GM19035 (cell line): Measurements from ENCODE around the gene EDRF1.
"Not testable (repeated sequence)": the region's sequence is repeated elsewhere in the genome, so short reads cannot be mapped to it uniquely, and the experiment has no call there.

Source experiments
- ATAC-seq: cut with Tn5 transposase; IDR thresholded peaks from one replicate; pipeline ENCODE4 v1.9.1; 2021; ENCODE audit not compliant: unreplicated experiment

EDRF1 gene

GRCh38 chr10:125707541-125708468 lies 11.7 kb upstream of the EDRF1 start:
- ATAC-seq = no peak

- no peak for ATAC-seq
Measured at GRCh38 chr10:125708971-125709503, 10.5 kb upstream of the EDRF1 start.

GRCh38 chr10:125709553-125710474 lies 9.7 kb upstream of the EDRF1 start:
- no peak for ATAC-seq

- ATAC-seq = no peak
Measured at GRCh38 chr10:125711110-125711750, 8.3 kb upstream of the EDRF1 start.

- ATAC-seq = not testable (repeated sequence)
Measured at GRCh38 chr10:125714728-125715127, 4.8 kb upstream of the EDRF1 start.

GRCh38 chr10:125720002-125720382 lies 483 bp downstream of the EDRF1 start:
- no peak for ATAC-seq

- ATAC-seq = no peak
Measured at GRCh38 chr10:125721035-125721434, 1.5 kb downstream of the EDRF1 start.

GRCh38 chr10:125722811-125723210 lies 3.3 kb downstream of the EDRF1 start:
- no peak for ATAC-seq

- no peak for ATAC-seq
Measured at GRCh38 chr10:125726914-125727313, 7.4 kb downstream of the EDRF1 start.

GRCh38 chr10:125727436-125727835 lies 7.9 kb downstream of the EDRF1 start:
- ATAC-seq = no peak

- ATAC-seq = no peak
Measured at GRCh38 chr10:125734148-125734547, 14.6 kb downstream of the EDRF1 start.

GRCh38 chr10:125734823-125735222 lies 15.3 kb downstream of the EDRF1 start:
- no peak for ATAC-seq

- no peak for ATAC-seq
Measured at GRCh38 chr10:125738206-125738605, 18.7 kb downstream of the EDRF1 start.

- ATAC-seq = no peak
Measured at GRCh38 chr10:125739994-125740679, 20.6 kb downstream of the EDRF1 start.

GRCh38 chr10:125742465-125742864 lies 23.0 kb downstream of the EDRF1 start:
- ATAC-seq = no peak

- ATAC-seq = no peak
Measured at GRCh38 chr10:125744909-125745308, 25.4 kb downstream of the EDRF1 start.

- no peak for ATAC-seq
Measured at GRCh38 chr10:125747417-125747816, 27.9 kb downstream of the EDRF1 start.

GRCh38 chr10:125756196-125756595 lies 36.7 kb downstream of the EDRF1 start:
- ATAC-seq = no peak

GRCh38 chr10:125756853-125757487 lies 37.5 kb downstream of the EDRF1 start:
- no peak for ATAC-seq

GRCh38 chr10:125757742-125758141 lies 38.2 kb downstream of the EDRF1 start:
- ATAC-seq = no peak
